Activated CD8-positive, alpha-beta memory T cell treated with anti-CD3 and anti-CD28 coated beads, Interleukin-2, amount 50 U/mL, for 1 hour (primary cell): ENCODE measurements around the gene SEPHS2.
"Not testable (repeated sequence)": the region's sequence is repeated elsewhere in the genome, so short reads cannot be mapped to it uniquely, and the experiment has no call there.

ENCODE experiments used
- DNase-seq: peaks from one replicate; pipeline ENCODE4 v3.0.0-alpha.2; 2020; ENCODE audit errors: extremely low read depth

Gene SEPHS2

GRCh38 chr16:30445408-30446202, at the start of gene SEPHS2:
TSS of gene SEPHS2 (minus strand) at chr16:30445874. CDS start at chr16:30445727, 147 bp downstream.
- peak; percentile 73 for DNase-seq

DNA sequence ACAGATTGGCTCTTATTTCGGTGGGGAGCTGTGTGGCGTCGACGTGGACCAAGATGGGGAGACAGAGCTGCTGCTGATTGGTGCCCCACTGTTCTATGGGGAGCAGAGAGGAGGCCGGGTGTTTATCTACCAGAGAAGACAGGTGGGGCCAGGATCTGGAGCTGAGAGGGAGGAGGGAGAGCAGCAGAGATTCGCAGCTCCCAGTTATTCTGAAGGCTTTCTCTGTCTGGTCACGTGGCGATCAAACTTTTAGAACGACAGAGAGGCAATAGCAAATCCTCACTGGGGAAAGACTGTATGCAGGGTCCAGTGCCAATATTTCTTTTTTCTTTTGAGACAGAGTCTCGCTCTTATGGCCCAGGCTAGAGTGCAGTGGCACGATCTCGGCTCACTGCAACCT, 49.0 kb upstream of the SEPHS2 start:
- DNase-seq = no peak

- DNase-seq = no peak
Measured at GRCh38 chr16:30493941-30494488, 48.3 kb upstream of the SEPHS2 start.

- DNase-seq = no peak
Measured at GRCh38 chr16:30491744-30492308, 46.2 kb upstream of the SEPHS2 start.

DNA sequence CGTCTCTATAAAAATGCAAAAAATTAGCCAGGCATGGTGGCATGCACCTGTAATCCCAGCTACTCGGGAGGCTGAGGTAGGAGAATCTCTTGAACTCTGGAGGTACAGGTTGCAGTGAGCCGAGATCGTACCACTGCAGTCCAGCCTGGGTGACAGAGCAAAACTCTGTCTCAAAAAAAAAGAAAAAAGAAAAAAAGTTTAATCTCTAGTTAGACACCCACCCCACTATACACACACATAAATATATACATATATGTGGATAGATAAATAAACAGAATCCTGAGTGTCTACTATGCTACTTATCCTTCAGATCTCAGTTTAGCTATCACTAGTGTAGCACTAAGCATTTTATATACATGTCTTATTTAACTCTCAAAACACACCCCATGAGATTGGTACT, 45.6 kb upstream of the SEPHS2 start:
- no peak for DNase-seq

DNA sequence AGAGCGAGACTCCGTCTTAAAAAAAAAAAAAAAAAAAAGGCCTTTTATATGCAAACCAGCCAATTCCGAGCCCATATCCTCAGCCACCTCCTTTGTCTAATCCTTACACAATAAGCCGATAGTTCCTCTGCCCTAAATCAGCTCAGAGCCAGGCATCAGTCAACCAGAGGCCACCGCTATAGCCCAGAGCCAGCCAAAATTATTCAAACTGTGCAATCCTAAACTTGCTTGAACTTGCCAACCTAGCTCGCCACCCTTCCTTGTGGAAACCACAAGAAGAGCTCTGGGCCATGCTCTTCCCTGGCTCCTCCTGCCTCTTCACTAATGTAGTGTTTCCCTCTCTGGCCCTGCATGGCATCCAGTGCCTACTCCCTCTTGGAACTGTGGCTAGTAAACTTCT, 44.5 kb upstream of the SEPHS2 start:
- no peak for DNase-seq

- DNase-seq = no peak
Measured at GRCh38 chr16:30488764-30489605, 43.3 kb upstream of the SEPHS2 start.

DNA sequence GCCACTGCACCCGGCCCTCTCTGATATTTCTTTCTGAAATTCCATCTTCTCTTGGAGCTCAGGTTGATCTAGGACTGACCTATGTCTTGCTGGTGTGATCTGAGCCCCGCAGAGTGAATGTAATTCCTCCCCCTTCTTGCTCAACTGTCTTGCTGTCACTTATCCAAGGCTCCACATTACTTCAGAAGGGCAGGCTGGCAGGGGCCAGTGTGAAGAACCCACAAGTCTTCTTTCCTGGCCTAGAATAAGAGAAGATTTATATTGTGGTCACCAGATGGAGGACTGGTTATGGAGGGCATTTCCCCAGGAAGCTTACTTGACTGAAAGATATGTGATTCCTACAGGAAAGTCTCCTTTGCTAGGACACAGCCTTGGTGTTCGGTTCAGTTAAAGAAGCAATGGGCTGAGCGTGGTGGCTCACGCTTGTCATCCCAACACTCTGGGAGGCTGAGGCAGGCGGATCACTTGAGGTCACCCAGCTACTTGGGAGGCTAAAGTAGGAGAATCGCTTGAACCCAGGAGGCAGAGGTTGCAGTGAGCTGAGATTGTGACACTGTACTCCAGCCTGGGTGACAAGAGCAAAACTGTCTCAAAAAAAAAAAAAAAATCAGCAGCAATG, 40.3 kb upstream of the SEPHS2 start:
- DNase-seq = no peak

DNA sequence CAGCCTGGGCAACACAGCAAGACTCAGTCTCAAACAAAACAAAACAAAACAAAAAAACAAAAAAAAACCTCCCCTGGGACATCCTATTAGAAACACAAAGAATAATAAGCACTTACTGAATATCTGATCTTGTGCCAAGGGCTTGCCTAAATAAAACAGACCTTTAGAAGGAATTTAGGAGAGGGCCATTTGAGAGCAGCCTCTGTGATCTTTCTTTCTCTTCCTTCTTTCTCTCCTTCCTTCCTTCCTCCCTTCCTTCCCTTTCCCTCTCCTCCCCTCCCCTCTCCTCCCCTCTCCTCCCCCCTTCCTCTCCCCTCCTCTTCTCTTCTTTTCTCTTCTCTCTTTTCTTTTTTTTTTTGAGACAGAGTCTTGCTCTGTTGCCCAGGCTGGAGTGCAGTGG, 39.2 kb upstream of the SEPHS2 start:
- no peak for DNase-seq

GRCh38 chr16:30482366-30482765, 36.7 kb upstream of the SEPHS2 start:
- DNase-seq = no peak

DNA sequence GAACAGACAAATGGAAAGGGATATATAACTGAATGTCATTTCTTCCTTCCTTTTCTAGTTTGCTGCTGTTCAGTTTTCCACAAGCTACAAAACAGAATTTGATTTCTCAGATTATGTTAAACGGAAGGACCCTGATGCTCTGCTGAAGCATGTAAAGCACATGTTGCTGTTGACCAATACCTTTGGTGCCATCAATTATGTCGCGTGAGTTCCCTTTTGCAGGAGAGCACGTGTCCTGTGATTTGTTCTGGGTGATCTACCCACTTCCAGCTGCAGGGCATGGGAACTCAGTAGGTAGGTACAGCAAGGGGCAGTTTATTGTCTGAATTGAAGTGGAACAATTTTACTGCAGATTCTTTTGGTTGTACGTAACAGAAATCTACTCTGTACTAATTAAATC, 35.7 kb upstream of the SEPHS2 start:
- DNase-seq = no peak

DNA sequence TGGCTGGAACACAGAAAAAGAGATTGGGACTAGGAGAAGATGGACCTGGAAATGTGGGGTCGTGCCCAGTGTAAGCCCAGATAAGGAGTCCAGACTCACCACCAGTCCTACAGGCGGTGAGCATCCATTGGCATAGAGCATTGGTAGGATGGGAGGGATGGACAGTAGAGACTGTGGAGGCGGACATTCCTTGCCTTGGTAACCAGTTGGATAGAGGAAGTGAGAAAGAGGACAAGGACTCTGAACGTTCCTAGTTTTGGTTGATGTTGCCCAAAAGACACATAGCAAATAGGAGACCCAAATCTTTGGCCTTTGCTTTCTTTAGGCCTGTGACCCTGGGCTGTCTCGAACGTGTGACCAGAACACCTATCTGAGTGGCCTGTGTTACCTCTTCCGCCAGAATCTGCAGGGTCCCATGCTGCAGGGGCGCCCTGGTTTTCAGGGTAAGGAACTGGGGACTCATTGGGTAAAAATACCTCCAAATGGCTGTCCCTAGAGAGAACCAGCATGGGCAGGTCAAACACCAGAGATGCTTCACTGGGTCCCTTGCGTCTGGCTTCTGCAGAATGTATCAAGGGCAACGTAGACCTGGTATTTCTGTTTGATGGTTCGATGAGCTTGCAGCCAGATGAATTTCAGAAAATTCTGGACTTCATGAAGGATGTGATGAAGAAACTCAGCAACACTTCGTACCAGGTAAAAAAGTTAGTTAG, 33.2 kb upstream of the SEPHS2 start:
- DNase-seq = no peak

DNA sequence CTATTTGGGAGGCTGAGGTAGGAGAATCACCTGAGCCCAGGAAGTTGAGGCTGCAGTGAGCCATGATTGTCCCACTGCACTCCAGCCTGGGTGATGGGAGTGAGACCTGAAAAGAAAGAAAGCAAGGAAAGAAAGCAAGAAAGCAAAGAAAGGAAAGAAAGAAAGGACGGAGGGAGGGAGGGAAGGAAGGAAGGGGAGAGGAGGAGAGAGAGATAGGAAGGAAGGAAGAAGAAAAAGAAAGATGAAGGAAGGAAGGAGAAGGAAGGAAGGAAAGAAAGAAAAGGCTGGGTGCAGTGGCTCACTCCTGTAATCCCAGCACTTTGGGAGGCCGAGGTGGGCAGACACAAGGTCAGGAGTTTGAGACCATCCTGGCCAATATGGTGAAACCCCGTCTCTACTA, 32.1 kb upstream of the SEPHS2 start:
- DNase-seq = not testable (repeated sequence)

- DNase-seq = no peak
Measured at GRCh38 chr16:30476991-30477390, 31.3 kb upstream of the SEPHS2 start.

GRCh38 chr16:30474684-30475083, 29.0 kb upstream of the SEPHS2 start:
- DNase-seq = no peak

- DNase-seq = no peak
Measured at GRCh38 chr16:30474074-30474452, 28.4 kb upstream of the SEPHS2 start.

DNA sequence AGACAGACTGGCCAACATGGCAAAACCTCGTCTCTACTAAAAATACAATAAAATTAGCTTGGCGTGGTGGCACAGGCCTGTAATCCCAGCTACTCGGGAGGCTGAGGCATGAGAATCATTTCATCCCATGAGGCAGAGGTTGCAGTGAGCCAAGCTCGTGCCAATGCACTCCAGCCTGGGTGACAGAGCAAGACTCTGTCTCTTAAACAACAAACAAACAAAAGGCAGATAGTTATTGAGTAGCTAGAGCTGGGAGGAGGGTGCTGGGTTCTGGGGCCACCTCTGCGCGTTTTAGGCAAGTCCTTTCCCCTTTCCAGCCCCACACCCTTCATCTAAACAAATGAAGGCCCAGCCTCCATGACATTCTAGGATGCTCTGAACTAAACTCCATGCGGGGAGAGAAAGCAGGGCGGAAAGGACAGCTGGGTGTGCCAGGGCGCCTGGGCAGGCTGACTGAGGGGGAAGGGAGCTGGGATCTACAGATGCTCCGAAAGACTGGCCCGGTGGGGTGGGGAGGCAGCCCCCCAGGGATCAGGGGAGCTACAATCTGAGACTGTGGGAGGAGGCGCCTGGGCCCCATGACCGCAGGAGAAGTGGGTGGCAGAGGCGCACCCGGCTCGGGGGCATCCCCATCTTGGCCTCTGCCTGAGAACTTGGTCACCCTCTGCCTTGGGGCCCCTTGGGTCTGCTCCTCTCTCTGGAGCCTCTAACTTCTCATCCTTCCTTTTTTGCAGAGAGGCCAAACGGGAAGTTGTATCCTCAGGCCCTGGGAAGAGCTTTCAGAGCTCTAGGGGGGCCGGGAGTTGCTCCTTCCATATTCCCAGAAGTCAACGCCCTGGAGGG, 27.8 kb upstream of the SEPHS2 start:
- no peak for DNase-seq

- DNase-seq = peak; percentile 67
Measured at GRCh38 chr16:30472328-30472942, 26.8 kb upstream of the SEPHS2 start, which contains the start of gene ITGAL. TSS of gene ITGAL (plus strand) at chr16:30472742. CDS start at chr16:30472838, 96 bp downstream.

GRCh38 chr16:30470632-30470995, 24.9 kb upstream of the SEPHS2 start:
- no peak for DNase-seq

DNA sequence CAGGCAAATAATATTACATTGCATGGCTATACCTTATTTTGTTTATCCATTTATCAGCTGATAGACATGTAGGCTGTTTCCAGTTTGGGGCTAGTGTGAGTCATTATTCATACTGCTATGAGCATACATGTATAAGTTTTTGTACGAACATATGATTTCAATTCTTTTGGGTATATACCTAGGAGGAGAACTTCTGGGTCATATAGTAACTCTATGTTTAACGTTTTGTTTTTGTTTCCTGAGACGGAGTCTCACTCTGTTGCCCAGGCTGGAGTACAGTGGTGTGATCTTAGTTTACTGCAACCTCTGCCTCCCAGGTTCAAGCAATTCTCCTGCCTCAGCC, 24.5 kb upstream of the SEPHS2 start:
- no peak for DNase-seq
